ENCODE data around the gene ETV4.

Gene ETV4

DNA sequence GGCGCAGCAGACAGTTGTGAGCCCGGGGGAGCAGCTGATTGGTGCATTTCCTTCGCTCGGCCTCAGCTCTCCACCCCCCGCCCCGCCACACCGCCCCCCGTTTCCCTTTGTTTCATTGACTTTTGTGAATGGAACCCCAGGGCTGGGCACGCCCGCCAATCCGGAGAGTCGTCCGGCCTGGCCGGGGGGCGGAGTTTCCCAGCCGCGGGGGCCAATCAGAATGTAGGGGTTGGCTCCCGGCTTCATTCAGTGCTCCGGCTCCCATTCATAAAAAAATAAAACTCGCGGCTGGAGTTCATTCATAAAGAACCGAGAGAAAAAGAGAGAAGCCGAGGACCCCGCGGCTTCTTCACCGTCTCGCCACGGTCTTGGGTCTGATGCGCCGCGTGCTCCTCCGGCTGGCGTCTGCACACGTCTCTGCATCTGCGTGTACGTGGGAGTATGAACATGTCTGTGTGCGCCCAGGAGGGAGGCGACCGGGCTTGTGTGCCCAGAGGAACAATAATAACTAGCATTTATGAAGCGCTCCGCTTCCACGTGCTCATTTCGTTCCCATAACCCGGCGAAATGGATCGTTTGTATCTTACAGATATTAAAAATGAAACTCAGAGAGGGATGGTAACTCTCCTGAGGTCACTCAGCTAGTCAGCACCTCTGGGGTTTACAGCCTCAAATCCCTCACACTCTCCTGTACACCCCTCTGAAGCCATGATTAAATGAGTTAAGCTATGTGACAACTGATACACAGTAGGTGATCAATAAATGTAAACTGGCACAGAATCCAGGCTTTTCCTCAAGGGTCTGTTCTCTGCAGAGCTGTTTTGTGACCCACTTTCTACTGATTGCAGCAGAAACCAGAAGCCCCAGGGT is at the start of gene ETV4:
TSS of gene ETV4 (minus strand) at position 22 of the 870 bp plus-strand sequence. CDS start 723 bp downstream, outside the sequence.
- DNase-seq = peak; percentile 82

DNA sequence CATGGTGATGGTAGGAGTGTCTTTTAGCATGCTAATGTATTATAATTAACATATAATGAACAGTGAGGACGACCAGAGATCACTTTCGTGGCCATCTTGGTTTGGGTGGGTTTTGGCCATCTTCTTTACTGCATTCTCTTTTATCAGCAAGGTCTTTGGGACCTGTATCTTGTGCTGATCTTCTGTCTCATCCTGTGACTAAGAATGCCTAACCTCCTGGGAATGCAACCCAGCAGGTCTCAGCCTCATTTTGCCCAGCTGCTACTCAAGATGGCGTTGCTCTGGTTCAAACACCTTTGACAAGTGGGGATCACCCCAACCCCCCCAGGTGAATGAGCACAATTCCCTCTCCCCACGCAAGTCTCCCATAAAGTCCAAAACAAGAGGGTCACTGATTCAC is 49.3 kb upstream of the ETV4 start:
- no peak for DNase-seq

DNA sequence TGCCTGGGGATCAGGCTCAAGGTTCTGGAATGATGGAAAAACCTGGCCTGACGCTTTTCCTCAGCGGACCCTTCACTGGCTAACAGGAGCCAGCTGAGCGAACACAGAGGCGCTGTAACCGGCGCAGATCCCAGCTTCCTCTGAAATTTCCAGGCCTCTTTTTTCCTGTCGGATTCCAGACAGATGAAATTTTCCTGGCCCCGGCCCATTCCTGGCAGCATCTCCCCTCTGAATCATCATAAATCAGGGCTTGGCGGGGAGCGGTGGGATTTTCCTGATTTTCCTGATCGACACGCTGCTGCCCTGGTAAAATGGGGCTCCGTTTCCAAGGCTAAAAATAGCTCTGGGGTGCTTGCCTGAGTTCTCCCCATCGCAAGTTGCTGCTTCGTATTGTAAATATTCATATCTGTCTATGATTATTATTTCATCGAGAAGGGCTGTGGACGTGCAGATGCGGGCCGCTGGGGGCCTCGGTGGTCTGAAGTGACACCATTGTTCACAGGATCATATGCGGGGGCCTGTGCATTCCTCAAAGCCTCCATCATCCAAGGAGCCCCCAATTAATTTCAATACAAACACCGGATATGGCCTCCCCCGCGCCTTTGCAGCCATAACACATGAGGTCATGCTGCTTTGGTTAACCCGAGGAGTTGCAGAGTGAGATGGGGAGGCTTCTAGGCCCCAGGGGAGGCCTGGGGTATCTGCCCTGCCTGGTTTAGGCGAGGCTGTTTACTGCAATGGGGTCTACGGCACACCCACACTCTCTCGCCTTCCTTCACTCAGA is 45.8 kb upstream of the ETV4 start:
- DNase-seq = no peak

DNA sequence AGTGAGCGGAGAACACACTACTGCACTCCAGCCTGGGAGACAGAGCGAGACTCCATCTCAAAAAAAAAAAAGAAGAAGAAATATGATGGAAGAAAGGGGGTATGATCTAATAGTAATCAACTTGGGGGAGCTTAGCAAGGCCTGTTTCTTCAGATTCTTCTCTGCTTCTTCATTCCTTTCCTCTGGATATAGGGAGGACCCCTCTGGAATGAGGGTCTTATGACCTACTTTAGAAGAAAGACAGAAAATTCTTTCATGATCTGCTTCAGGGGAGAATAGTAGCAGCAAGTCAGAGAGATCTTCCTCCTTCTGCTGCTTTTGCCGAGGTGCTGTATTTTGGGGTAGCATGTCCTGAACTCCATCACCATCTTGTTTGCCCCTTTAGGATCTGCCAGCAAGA is 44.9 kb upstream of the ETV4 start:
- no peak for DNase-seq

DNA sequence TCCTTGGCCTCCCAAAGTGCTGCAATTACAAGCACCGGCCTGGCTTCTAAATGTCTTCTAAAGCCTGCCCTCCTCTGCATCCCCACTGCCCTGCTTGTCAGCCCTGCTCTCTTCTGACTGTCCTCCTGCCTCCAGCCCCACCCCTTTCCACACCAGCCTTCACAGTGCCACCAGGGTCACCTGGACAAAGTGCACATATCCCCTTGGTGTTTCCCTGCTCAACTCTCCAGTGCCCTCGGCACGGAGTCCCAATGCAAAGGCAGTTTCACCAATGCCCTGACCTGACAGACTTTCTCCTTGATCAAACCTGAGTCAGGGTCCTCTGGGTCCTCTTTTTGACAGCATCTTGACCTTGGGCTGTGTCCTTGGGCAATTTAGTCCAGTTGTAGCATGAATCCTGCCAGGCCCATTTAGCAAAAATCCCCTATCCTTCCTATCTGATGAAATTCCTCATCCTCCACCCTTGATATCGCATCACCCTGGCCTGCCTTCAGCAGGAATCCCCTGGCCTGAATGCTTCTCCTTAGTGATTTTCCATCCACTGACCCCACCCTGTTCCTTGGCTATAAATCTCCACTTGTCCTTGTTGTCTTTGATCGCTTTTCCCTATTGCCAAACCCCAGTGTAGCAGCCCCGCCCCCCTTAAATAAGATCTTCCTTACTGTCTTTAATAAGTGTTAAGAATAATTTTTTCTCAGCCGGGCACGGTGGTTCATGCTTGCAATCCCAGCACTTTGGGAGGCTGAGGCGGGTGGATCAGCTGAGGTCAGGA is 42.7 kb upstream of the ETV4 start:
- DNase-seq = no peak

DNA sequence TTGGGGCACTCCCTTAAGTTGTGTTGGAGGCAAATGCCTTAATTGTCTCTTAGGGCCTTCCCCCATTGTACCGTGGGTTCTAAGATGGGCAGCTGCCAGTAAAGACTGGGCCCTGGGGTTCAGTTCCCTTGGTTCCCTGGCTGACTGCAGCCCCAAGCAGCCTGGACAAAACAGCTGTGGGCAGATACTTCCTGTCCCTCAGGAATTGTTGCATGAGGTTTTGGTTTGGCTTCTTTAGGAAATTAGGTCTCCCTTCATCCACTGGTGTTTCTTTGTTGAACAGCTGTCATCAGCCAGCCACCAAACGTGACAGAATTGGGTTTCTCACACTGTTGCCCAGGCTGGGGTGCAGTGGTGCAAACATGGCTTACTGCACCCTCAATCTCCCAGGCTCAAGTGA is 42.0 kb upstream of the ETV4 start:
- DNase-seq = no peak

DNA sequence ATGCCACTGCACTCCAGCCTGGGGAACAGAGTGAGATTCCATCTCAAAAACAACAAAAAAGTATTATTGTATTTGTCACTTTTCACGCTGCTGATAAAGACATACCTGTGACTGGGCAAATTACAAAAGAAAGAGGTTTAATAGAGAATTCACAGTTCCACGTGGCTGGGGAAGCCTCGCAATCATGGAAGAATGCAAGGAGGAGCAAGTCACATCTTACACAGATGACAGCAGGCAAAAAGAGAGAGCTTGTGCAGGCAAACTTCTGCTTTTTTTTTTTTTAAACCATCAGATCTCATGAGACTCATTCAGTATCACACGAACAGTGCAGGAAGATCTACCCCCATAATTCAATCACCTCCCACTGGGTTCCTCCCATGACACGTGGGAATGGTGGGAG is 41.5 kb upstream of the ETV4 start:
- DNase-seq = no peak

DNA sequence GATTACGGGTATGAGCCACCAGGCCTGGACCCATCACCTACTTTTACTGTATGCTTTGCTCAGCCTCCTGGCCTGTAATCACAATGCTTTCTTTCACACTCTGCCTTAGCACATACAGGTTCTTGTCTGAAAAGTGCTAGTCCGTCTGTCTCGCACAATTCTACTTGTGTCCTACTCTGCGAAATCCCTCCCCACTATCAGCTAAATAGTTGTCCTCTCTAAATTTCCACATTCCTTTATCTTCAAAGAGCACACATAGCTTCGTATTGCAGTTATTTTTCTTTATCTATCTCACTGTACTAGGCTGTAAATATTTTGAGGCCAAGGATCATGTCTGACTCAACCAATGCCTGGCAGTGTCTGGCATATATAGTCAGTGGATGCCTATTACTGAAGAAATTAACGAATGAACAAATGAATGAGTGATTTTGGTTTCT is 38.5 kb upstream of the ETV4 start:
- no peak for DNase-seq

DNA sequence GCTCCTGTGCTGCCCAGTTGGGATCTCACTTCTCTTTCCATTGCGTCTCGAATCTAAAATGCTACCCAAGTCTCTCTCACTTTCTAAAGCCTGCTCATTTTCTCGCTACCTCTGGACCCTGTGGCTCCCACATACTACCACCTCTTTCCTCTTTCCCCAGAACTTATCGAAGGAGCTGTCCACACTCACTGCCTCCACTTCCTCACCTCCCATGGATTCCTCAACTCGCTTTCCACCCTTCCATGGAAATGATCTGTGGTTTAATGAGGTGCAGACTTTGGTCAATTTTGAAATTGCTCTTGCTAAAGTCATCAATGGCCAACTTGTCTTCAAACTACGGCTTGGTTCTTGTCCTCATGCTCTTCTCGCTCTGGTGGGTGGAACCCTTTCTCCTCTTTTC is 37.2 kb upstream of the ETV4 start:
- no peak for DNase-seq

DNA sequence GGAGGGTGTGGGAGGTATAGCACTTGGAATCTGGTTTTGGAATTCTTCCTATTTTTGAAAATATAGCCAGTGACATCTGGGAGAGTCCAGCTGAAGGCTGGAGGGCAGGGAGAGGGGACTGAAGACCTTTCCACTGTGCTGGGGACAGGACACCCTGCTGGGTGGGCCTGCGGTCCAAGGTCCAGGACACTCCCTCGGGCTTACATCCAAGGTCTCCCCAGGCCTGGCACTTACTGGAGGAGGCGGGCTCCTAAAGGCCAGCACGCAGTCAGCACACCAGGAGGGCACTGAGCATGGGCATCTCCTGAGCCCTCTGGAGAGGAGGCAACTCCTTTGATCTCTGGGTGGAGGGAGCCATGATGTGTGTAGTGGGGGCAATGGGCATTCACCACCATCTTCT is 35.5 kb upstream of the ETV4 start:
- DNase-seq = no peak

DNA sequence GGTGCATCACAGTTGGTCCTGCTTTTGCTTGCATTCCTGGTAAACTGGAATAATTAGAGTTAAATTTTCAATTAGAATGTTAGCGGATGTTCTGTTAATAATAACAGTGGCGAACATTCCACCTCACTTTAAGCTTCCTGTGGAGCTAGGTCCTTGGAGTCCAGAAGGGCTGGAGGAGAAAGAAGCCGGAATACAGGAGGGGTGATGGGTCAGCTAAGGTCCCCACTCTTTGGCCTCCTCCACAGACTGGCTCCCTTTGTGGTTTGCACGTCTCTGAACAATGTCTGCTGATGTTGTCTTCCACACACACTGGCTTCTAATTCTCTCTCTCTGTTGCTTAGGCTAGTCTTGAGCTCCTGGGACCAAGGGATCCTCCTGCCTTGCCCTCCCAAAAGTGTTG is 35.0 kb upstream of the ETV4 start:
- DNase-seq = no peak

DNA sequence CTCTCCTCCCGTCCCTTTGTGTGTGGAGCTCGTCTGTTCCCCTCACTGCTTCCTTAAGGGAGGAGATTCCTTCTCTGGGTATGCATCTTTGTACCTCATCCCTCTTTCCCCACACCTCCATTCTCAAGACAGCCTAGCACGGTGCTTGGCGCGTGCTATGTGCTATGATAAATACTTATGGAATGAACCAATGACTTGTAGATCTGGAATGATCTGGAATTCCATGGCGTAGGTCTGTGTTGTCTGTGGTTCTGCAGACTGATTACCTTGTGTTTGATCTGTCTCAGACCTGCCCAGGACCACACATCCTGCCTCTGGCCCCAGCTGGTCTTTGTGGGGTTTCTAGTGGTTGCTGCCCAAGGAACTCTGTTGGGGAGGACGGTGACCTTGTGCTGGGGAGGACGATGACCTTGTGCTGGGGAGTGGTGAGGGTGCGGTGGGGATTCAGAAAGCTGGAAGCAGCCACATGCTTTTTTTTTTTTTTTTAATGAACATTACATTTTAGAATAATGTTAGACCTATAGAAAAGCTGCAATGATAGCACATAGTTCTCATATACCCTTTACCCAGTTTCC is 33.5 kb upstream of the ETV4 start:
- no peak for DNase-seq

DNA sequence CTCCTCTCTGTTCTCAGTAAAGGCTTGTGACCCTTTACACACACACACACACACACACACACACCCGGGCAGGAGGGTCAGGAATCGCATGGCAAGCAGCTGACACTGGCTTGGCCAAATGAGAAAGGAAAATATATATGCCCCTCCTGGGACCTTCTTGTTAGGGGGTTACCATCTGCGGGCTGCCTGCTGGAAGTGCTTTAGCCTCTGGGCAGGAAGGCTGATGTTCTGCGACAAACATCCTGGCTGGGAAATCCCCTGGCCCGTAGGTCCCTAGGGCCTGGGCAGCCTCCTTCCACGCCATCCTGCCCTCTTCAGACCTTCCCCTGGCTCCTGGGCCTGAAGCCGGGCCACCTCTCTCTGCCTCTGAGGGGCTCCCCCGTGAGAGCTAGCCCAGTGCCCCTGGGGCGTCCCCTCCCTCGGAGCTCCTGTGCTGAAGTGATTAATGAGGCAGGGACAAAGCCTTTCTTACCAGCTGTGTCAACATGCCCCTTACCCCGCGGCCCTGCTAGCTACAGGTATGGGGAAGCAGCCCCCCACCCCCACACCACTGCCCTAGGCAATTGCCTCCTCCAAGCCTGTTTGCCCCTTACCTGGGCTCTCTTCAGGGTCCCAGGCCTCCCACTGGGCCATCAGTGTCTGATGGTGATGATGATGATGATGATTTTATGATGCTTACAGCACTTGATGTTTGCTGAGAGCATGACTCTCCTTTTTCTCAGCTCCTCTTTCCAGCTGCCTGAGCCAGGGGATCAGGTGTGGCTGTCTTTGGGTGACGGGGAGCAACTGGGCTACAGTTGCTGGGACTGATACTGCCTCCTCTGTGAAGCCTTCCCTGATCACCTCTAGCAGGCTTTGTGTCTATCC is 32.8 kb upstream of the ETV4 start:
- DNase-seq = peak; percentile 52

DNA sequence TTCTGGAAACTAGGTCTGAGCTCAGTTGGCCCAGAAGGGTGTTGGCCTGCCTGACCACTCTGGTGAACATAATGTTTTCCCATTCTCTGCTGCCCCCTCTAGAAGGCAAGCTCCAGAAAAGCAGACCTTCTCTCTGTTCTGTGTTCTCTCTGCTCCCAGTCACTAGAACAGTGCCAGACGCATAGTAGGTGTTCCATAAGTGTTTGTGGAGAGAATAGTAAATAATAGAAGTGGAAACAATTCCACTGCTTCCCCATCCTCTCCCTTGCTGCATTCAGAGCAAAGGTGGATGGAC is 32.2 kb upstream of the ETV4 start:
- no peak for DNase-seq

DNA sequence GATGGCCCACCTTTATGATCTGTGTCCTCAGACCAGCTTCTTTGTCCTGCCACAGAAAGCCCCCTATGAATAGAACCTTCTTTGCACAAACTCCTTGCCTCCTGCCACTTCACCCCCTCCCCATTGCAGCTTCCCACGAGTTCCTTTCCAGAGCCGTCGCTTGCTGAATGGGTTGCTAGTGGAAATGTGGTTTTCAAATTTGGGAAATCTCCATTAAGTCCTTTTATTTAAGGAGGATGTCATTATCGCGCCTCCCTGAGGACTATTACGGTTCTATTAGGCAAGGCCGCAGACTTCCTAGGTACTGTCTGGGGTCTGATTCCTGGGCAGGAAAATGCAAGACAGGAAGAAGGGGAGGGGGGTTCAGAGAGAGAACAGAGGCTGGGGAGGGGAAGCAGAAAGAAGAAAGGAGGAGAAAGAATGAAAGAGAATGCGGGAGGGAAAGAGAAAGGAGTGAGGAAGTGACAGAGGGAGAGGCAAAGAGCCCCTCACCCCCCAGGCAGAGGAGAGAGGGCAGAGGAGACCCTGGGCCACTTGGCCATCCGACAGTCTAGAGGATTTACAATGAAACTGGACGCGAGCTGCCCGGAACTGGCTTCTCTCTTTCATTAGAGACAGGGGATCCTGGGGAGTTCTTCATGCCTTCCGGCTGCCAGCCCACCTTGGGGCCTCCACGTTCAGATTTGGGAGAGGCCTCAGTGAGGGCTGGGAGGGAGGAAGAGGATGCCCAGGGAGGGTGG is 31.7 kb upstream of the ETV4 start:
- DNase-seq = no peak

DNA sequence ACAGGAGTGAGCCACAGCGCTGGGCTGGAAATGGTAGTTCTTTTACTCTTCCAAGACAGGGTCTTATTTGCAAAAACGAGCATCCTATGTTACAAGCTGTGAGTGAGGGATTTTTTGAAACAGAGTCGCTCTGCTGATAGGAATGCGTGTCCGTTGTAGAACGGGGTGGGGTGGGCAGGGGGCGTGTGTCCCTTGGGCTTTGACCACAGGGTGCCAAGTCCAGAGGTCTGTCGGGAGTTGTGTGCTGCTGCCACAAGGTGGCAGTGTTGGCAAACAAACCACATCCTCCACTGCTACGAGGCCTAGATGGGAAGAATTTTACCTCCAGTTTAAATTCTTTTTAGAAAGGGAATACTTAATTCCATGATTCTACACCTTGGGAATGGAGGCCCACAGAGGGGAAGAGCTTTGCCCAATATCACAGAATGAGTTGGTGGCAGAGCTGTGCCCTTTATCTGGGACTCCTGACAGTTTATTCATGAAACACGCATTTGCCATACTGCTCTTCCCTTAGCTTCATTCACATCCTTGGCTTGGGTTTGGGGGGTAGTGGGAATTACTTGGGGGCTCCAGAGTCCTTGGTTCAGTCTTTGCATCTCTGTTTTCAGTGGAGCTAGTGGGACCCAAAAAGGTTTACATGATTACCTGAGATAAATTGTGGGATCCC is 30.6 kb upstream of the ETV4 start:
- DNase-seq = peak; percentile 28

DNA sequence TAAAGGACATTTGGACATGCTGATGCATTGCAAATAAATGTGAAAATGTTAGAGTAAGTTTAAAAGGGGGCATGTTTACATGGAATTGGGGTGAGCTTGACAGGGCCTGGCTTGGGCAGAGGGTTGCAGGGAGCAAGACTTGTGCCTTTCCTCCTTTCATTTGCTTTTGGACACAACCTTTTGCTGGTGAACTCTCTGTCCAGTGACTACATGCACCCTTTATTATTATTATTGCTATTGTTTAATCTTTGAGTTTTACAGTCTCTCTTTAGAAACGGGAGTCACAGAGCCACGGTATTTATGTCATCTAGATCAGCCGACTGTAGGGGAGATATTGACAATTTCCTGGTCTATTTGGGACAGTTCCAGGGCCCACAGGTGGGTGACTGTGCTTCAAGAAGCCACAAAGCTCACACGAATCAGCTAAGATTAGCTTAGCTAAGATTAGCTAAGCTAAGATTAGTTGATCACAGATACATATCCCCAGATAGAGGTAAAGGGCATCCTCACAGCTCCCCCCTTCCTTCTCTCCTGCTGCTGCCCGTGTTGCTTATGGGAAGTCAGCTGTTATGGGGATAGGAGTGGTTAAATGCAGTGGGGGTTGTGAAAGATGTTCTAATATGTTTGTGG is 28.9 kb upstream of the ETV4 start:
- DNase-seq = no peak

DNA sequence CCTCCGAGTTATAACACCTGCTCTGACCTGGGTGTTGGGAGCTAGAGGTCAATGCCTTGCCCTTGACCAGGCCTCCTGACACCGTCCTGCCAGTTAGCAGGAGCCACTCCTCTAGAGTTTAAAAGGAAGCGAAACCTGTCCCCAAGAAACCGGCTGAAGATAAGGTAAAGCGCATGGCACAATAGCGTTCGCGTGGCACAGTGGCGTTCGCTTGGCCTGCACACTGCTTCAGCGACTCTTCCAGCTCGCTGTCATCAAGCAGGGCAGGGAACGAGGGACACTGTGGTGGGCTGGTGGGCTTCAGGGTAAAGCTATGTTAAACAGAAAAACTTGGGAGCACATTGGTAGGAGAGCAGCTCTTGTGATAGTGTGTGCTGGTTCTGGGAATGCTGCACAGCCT is 28.2 kb upstream of the ETV4 start:
- DNase-seq = no peak

DNA sequence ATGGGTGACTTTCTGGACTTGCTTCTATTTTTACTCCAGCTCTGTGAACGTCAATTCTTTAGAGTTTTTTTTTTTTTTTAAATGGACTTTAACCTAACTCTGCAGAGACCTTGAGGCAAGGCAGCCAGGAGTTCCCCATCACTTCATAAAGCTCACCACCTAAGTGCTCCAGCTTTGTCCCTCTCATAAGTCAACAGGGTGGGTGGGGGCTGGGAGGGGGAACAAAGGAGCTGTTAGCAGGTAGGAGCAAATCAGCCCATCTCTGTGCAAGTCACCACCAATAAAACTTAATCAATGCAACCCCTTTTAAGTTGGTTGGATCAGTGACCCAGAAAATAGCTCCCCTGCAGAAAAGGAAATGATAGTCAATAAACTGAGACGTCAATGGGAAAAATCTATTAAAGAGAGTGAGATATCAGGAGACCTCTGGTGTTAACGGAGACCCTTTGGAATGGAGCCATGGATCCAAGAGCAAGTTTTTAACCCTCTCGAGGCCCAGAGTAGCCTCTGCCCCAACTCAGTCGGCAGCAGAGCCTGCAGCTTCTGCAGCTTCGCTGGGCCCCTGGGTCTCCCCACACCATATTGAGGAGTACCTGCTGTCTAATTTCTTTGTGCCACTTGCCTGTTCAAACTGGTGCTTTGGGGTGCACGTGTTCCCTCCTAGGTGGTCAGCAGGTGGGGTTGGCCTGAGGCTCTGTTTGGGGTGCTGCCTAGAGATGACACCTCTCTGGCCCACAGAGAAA is 27.6 kb upstream of the ETV4 start:
- no peak for DNase-seq

Data from DMS153 (cell line).